HG03039 (cell line): ENCODE results near the gene TTC3.
A peak's percentile ranks its signal among the peaks of the same experiment; 100 is the strongest.

Source experiments
- ATAC-seq: cut with Tn5 transposase; IDR thresholded peaks from one replicate; pipeline ENCODE4 v1.9.1; 2021; ENCODE audit warnings: mild to moderate bottlenecking, moderate library complexity; ENCODE audit not compliant: unreplicated experiment

TTC3 gene

DNA sequence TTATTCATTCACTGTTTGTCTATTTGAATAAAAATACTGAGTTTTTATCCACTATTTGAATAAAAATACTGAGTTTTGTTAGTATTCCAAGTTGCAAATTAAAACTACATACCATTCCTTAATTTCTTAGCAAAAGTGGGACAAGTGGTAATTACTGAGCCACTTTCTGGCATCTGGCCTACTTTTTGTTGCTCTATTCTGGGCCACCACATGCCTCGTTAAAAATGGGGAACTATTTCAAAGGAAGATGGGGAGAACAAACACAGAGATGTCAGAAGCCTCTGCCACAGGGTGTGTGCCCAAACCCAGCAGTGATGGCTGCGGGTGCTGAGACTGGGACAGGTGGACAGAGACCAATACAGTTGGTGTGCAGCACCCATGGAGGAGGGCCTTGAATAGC lies 14.8 kb upstream of the TTC3 start:
- no peak for ATAC-seq

DNA sequence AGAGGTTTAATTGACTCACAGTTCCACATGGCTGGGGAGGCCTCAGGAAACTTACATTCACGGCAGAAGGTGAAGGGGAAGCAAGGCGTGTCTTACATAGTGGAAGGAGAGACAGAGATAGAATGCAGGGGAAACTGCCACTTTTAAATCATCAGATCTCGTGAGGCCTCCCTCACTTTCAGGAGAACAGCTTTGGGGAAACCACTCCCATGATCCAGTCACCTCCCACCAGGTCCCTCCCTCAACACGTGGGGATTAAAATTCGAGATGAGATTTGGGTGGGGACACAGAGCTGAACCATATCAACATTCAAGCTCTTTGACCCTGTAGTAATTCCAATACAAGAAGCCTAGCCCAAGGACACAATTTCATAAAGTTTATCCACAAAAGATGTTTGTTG lies 13.9 kb upstream of the TTC3 start:
- no peak for ATAC-seq

DNA sequence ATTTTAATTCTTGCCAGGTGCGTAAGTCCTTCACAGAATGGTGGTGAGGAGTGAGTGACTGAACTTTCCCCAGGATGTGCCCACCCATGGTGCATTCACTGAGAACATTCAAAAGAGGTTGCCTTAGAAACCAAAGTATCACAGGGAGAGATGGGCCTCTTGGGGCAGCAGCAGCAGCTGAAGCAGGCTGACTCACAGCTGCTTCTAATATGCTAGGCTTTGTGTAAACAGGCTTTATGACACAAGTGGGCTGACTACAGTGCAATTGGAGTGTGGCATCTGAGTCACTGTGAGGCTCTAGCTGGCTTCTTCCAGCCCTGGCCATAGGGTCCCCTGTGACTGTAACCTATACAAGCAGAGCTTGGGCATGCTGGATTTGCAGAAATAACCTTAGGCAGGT lies 12.8 kb upstream of the TTC3 start:
- no peak for ATAC-seq

DNA sequence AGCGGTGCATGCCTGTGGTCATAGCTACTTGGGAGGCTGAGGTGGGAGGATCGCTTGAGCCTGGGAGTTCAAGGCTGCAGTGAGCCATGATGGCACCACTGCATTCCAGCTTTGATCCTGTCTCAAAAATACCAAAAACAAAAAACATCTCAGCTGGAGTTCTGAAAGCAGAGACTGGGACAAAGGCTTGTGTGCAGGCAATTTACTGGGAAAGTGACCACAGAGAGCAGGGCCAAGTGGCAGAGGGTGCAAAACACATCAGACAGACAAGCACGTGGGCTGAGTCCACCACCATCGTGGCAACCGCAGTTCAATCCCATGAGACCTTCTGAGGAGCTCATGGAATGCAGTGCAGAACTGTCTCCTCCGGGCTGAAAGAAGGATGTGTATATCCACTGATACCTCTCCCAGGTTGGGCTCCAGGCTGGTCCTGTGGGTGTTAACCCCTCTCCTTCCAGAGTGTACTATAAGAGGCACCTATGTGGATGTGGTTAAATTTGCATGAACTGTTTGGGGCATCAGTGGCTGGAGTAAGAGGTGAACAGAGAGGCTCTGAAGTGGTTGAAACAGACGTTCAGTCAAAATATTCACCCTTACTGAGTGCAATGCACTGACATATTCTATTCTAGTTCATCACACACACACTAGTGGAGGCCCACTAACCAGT lies 11.0 kb upstream of the TTC3 start:
- no peak for ATAC-seq

DNA sequence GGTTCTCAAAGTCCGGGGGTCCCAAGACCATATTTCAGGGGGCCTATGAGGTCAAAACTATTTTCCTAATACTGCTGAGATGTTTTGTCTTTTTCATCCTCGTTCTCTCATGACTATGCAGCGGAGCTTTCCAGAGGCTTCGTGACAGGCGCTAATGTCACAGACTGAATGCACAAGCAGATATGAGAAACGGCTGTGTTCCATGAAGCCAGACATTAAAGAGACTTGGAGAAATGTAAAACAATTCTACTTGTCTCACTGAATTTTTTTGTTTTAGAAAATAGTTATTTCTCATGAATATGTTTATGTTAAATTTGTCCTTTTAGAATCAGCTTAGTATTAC lies 10.5 kb upstream of the TTC3 start:
- ATAC-seq = no peak

DNA sequence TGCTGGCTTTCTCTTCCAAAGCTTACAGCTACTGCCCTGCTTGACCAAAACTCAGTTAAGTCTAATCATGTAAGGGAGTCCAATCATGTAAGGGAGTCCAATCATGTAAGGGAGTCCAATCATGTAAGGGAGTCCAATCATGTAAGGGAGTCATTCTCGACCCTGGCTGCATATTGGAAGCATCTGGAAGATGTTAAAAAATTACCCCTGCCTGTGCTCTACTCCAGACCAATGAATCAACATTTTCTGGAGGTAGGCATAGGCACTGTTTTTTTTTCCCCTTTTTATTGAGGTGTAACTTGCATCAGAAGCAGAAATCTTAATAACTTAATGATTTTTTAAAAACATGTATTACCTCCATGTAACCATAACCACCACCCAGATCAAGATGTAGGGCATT lies 9.6 kb upstream of the TTC3 start:
- no peak for ATAC-seq

DNA sequence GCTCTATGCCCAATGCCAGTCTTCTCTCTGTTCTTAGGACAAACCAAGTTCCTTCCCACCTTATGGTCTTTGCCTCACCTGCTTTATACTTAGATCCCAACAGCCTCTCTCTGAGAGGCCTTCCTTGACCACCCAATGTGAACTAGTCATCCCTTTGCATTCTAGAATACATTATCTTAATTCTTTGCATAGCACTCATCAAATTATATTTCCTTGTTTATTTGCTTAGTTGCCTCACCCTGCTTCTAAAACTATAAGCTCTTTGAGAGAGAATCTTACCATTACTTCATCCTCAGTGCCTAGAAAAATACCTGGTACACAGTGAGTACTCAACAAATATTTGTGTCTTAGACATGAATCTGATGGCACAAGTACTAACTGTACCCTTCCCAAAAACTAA lies 8.2 kb upstream of the TTC3 start:
- no peak for ATAC-seq

DNA sequence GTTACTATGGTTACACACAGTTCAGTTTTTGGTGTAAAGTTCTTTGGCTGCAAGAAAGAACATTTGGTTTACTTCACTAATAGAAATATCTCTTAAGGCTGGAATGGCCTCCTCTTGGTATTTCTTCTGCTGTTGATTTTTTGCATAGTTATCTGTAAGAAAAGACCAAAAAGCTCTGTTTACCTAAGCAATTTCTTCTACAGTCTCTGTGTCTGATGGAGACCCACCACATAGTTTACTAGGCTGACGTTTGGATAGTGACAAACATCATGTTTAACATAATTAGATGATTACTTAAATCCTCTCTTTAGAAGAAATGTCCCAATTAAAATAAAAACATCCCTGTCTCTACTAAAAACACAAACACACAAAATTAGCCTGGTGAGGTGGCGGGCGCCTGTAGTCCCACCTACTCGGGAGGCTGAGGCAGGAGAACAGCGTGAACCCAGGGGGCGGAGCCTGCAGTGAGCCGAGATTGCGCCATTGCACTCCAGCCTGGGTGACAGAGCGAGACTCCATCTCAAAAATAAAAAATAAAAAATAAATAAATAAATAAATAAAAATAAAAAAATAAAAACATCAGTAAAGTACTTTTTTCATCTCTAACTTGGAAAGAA lies 7.4 kb upstream of the TTC3 start:
- no peak for ATAC-seq

DNA sequence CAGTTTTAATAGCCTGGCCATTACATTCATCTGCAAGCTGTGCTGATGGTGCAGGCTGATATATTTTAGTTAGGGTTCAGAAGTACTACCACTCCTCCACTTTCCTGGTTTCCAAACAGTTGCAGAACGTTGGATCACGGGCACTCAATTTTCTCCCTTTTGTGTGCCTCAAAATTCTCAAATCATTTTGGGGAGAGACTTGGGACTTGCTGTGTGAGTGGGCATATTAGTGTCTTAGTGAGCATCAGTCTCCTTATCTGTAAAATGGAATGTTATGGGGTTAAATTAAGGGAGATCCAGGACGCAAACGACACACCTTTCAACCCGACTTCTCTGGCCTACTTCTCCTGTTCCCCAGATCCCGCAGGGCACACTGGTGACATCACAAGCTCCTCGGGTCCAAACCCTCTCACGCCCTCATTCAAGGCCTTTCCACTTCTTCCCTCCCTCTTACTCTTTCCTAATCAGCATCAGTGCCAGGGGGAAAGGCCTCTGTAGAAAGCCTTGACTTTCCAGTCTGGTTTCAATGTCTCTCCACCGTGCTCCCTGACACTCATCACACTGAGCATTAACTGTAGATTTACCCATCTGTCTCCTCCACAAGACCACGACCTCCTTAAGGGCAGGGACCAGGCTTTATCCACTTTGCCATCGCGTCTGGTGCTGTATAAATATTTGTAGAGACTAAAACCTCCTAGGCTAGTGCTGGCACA lies 1.3 kb upstream of the TTC3 start:
- ATAC-seq = no peak

DNA sequence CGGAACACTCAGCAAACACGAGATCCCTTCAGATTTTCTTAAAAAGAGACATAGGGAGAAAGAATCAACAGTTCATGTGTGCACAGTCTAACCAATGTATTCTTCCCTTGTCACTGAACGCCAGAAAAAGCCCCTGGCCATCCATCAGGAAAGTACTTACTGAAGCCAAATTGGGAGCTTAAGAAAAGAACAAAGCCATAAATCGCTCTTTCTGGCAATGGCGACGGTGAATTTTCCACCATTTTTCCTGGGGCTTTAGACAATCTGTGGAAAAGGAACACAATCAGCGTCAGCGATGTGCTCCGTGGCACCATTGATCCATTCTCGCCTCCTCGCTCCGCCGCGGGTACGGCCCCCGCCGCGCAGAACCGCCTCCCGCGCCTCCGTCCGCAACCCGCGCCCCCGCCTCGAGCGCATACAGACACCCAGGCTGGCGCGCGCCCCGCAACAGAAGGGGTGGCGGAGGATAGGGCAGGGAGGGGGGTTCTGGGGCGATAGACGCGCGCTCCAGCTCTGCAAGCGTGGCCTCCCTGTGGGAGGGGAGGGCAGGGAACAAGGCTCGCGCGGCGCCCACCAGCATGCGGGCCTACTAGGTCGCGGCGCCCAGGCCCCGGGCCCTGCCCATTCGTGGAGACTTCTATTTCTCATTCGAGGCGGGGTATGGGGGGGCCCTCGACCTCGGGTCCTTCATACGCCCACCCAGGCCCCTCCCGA lies 623 bp upstream of the TTC3 start:
- ATAC-seq = peak; percentile 35

DNA sequence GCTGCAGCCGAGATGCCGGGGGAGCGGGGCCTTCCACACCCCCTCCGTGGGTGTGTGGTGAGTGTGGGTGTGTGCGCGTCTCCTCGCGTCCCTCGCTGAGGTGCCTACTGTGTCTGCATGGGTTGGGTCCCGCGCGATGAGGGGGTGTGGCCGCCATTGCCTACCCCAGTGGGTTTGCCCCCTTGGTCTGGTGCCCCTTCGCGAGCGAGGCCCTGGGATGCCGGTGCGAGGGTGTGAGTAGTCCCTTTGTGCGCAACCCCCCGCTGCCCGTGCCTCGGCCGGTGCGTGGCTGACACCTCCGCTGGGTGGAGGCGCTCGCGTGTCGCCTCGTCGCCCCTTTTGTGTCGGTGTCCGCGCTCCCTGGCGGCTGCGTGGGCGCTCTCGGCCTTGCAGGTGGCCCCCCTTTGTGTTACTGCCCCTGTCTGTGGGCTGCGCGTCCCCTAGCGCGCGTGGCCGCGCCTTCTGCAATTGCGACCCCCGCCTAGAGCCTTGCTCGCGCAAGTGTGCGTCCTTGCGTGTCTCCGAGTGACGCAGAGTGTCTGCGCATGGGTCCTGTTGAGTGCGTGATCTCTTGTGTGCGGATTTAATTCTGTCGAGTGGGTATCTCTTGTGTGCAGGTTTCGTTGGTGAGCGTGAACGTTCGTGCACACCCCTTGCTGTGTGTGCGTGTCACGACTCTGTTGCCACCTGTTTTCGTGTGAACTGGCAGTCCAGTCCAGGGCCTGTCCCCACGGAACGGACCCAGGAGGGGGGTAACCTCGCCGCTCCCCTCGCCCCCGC lies 553 bp downstream of the TTC3 start:
- peak; percentile 23 for ATAC-seq

DNA sequence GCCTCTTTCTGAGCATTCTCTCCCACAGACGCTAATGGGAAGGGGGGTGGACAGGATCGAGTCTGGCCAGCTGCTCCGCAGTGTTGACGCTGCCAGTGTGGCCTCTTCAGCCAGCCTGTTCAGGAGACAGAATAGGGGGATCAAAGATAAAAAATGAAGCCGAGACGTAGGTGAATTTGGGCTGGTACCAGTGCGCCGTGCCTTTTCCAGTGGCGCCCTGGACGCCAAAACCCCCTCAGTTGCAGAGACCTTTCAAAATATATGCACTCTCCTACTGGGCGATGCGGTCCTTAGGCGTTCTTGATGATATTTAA lies 1.1 kb downstream of the TTC3 start:
- no peak for ATAC-seq

DNA sequence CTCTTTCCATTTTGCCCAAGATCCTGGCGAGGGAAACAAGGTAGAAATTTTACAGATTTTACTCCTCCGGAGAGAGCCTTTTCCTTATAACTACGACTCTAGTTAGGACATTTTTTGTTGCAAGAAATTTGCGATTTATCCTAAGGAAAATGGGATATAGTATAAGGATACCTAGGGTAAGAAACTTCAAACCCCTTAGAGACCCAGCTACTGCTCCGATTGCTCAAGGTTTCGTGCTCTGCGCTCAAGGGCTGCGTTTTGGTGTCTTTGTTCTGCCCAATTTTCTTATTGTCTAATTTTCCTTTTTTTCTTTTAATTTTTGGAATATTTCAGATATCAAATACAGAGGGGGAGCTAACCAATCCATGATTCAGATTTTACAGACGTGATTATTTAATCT lies 1.5 kb downstream of the TTC3 start:
- ATAC-seq = no peak

DNA sequence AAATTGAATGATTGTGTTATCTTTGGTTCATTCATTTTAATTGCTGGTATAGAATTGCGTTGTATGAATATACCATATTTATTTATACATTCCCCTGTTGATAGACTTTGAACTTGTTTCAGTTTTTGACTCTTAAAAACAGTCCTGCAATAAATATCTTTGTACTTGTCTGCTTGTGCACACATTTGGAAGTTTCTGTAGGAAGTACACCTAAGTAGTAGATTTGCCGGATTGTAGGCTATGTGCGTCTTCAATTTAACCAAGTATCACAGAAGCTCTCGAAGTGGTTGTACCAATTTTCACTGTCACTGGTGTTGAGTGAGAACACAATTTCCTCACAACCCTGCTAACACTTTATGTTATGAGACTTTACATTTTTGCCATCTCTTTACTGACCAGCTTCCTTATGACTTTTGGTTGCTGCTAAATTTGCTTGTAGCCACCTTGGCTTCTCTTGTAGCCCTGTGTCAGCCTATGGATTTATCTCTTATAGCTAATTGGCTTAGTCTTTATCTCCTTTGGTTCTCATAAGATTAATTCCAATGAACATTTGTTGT lies 2.2 kb downstream of the TTC3 start:
- no peak for ATAC-seq

DNA sequence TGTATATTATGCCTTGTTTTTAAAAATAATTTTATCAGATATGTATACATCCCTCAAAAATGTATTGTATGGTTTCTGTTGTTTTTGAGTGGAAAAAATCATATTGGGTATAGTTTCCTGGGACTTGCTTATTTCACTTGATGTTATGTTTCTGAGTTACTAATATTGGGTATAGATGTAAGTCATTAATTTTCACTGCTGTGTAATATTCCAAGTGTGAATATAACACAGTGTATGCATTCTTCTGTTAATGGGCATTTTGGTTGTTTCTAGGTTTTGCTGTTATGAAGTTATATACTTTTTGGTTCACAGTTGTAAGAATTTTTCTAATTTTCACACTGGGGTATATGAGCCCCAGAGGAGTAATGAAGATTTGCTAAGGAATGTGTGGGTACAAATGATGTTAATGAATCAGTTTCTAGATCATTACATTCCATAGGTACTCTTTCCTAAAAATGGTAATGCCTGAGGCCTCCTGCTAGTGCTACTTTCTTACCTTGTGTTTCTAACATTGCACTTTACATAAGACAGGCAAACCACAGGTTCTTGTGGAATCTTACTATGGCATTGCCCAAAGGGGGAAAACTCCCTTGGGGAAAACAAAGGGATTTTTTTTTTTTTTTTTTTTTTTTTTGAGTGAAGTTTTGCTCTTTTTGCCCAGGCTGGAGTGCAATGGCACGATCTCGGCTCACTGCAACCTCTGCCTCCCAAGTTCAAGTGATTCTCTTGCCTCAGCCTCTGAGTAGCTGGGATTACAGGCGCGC lies 3.2 kb downstream of the TTC3 start:
- ATAC-seq = no peak

DNA sequence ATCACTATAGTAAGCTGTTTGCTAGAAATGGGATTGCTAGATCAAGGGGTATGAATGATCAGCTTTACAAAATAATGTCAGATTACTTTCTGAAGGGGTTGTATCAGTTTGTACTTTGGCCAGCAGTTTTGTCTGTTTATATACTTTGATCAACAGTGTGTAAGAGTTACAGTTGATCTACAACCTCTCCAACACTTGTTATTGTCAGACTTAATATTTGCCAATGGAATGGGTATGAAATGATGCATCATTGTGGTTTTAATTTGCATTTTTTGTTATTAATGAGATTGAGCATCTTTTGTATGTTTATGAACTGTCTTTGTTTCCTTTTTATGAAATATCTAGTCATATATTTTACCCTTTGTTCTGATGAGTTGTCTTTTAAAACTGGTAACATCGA lies 4.3 kb downstream of the TTC3 start:
- no peak for ATAC-seq

DNA sequence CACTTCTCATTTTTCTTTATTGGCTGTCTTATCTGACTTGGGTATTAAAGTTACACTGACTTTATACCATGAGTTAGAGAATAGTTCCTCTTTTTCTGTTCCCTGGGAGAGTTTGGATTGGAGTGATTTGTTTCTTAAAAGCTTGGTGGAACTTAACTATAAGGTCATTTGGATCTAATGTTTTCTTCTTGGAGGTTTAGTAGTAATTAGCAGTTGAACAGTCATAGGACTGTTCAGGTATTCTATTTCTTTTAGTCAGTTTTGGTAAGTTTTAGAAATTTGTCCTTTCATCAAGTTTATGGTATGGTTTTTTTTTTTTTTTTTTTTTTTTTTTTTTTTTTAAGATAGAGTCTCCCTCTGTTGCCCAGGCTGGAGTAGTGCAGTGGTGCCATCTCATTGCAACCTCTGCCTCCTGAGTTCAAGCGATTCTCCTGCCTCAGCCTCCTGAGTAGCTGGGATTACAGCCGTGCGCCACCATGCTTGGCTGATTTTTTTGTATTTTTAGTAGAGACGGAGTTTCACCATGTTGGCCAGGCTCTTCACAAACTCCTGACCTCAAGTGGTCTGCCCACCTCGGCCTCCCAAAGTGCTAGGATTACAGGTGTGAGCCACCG lies 6.3 kb downstream of the TTC3 start:
- ATAC-seq = no peak

DNA sequence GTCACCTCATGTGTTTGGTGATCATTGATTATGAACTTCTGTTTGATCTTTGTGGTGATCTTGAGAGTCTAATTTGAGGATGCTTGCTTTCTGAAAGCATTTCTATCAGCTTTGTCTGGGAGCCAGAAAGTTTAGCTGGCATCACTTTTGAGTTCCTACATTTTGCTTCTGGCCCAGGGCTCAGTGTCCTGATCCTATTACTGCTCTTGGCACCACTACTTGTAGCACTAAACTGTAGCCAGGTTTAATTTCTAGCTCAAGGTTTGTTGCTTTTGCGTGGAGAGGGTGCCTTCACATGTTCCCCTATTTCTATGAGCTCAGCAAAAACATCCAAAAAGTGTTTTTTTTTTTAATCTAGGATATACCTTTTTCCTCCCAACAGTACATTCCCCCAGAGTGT lies 9.3 kb downstream of the TTC3 start:
- ATAC-seq = no peak

DNA sequence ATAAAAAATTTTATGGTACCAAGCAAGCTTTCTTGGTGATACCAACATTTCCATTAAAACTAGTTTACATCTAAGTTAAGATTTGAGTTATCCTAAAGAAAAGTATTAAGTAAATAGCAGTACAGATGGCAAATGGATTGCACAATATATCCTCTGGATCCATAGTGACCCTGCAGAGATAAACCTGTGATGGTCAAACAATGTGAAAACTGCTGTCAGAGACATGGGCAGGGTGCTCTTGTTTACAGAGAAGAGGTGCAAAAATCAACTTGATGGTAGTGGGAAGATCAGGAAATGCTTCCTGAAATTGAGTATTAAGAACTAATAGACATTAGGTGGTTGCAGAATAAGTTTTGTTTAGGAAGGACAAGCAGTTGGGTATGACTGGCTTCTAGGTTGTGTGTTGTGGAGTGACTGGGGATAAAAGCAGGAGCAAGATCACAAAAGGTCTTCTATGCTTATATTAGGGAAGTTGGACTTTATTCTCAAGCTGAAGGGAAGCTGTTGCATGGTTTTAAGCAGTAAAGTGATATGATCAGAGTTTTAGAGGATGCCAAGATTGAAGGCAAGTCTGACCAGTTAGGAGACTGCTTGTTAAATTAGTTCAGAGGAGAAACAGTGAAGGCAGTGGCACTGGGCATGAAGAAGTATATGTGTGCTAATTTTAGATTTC lies 9.9 kb downstream of the TTC3 start:
- no peak for ATAC-seq
